IMR-90 (cell line): Measurements from ENCODE around the gene ABCA2. TPM values are rescaled to one million over a fixed set of nuclear protein-coding genes. Genes with fewer than 3 reads are reported as not detected.

Experiments
- ATAC-seq: fragments of 200-7000 bp; cut with Tn5 transposase; 2 replicates; pipeline ENCODE4 v1.9.1; 2020; ENCODE audit warnings: low read depth, mild to moderate bottlenecking, moderate library complexity
- BruUV-seq: library from RNA; stranded (reverse); fragments of 400-500 nt; replicated peaks from 2 replicates; lab custom pipeline; 2021; lab: Mats Ljungman, UMichigan
- CTCF ChIA-PET: fragments of 300-600 bp; formaldehyde crosslinking; extraction: SDS; loops from one replicate; lab custom pipeline; 2021; ENCODE audit warnings: antibody characterized with exemption; lab: Yijun Ruan, JAX
- POLR2A ChIA-PET: fragments of 300-600 bp; sonication (Branson Sonifier 250); formaldehyde crosslinking; loops from one replicate; lab custom pipeline; 2022; ENCODE audit warnings: antibody characterized with exemption; ENCODE audit not compliant: unreplicated experiment; lab: Charles Lee
- DNase-seq: peaks from one replicate; pipeline ENCODE4 v3.0.0; 2013
- H2AFZ ChIP-seq: replicated peaks from 2 replicates; pipeline ENCODE3; 2013; ENCODE audit warnings: low read length, mild to moderate bottlenecking; ENCODE audit not compliant: poor library complexity
- H2AK5ac ChIP-seq: 2 replicates; pipeline ENCODE4 v1.6.1; 2013; ENCODE audit warnings: low read depth, low read length, inconsistent platforms
- H2AK9ac ChIP-seq: replicated peaks from 2 replicates; pipeline ENCODE3; 2013; ENCODE audit warnings: mild to moderate bottlenecking, low read depth, low read length, moderate library complexity; ENCODE audit not compliant: poor library complexity
- H2BK120ac ChIP-seq: 2 replicates; pipeline ENCODE4 v1.6.1; 2013; ENCODE audit warnings: low read depth, low read length, inconsistent platforms
- H2BK15ac ChIP-seq: 3 replicates; pipeline ENCODE4 v1.6.1; 2013; ENCODE audit warnings: low read depth, low read length, inconsistent platforms
- H2BK20ac ChIP-seq: 2 replicates; pipeline ENCODE4 v1.6.1; 2013; ENCODE audit warnings: low read depth, mild to moderate bottlenecking, inconsistent platforms, low read length, moderate library complexity
- H2BK5ac ChIP-seq: 2 replicates; pipeline ENCODE4 v1.6.1; 2013; ENCODE audit warnings: mild to moderate bottlenecking, low read depth, low read length, inconsistent platforms; ENCODE audit not compliant: poor library complexity, severe bottlenecking
- H3K14ac ChIP-seq: replicated peaks from 2 replicates; pipeline ENCODE4 v1.6.1; 2013; ENCODE audit warnings: low read depth, low read length, inconsistent platforms
- H3K18ac ChIP-seq: 2 replicates; pipeline ENCODE4 v1.6.1; 2013; ENCODE audit warnings: low read depth, low read length, control low read depth
- H3K23ac ChIP-seq: 2 replicates; pipeline ENCODE4 v1.6.1; 2013; ENCODE audit warnings: low read depth, low read length, inconsistent platforms
- H3K27ac ChIP-seq: 2 replicates; pipeline ENCODE4 v1.5.1; 2013; ENCODE audit warnings: mild to moderate bottlenecking, control low read depth, low read length; ENCODE audit not compliant: insufficient read depth
- H3K27me3 ChIP-seq: 2 replicates; pipeline ENCODE4 v1.6.1; 2013; ENCODE audit warnings: low read length; ENCODE audit not compliant: control insufficient read depth, insufficient read depth
- H3K36me3 ChIP-seq: 2 replicates; pipeline ENCODE4 v1.6.1; 2013; ENCODE audit warnings: low read length, mixed read lengths; ENCODE audit not compliant: control insufficient read depth, insufficient read depth
- H3K4ac ChIP-seq: 2 replicates; pipeline ENCODE4 v1.6.1; 2013; ENCODE audit warnings: low read depth, low read length, inconsistent platforms
- H3K4me1 ChIP-seq: 2 replicates; pipeline ENCODE4 v1.6.1; 2013; ENCODE audit warnings: low read length, mixed read lengths; ENCODE audit not compliant: control insufficient read depth, insufficient read depth
- H3K4me2 ChIP-seq: 2 replicates; pipeline ENCODE4 v1.6.1; 2013; ENCODE audit warnings: low read depth, mild to moderate bottlenecking, control low read depth, low read length, moderate library complexity
- H3K4me3 ChIP-seq: 2 replicates; pipeline ENCODE4 v1.5.1; 2013; ENCODE audit warnings: low read depth, mild to moderate bottlenecking, control low read depth, low read length, moderate library complexity; ENCODE audit not compliant: insufficient read depth
- H3K56ac ChIP-seq: 2 replicates; pipeline ENCODE4 v1.6.1; 2013; ENCODE audit warnings: low read length, inconsistent platforms; ENCODE audit not compliant: insufficient read depth; ENCODE audit errors: extremely low read depth
- H3K79me1 ChIP-seq, 2 experiments: 2 replicates each; pipeline ENCODE4 v1.6.1; 2013; ENCODE audit warnings: low read length in 2 of 2, inconsistent platforms in 1 of 2, low read depth in 1 of 2
- H3K9ac ChIP-seq: 2 replicates; pipeline ENCODE4 v1.6.1; 2013; ENCODE audit warnings: low read depth, low read length, control low read depth
- H3K9me1 ChIP-seq: 2 replicates; pipeline ENCODE4 v1.6.1; 2013; ENCODE audit warnings: low read length, inconsistent platforms; ENCODE audit not compliant: insufficient read depth
- H3K9me3 ChIP-seq: 2 replicates; pipeline ENCODE4 v1.6.1; 2013; ENCODE audit warnings: low read length; ENCODE audit not compliant: control insufficient read depth, insufficient read depth
- H4K20me1 ChIP-seq: 2 replicates; pipeline ENCODE4 v1.6.1; 2013; ENCODE audit warnings: low read length, inconsistent platforms; ENCODE audit not compliant: insufficient read depth
- H4K5ac ChIP-seq: 2 replicates; pipeline ENCODE4 v1.6.1; 2013; ENCODE audit warnings: mild to moderate bottlenecking, low read depth, low read length, control low read depth
- H4K8ac ChIP-seq, 2 experiments: 2 replicates each; pipeline ENCODE4 v1.6.1; 2013; ENCODE audit warnings: low read depth in 2 of 2, low read length in 2 of 2, control low read depth in 1 of 2, inconsistent platforms in 1 of 2
- H4K91ac ChIP-seq: 2 replicates; pipeline ENCODE4 v1.6.1; 2013; ENCODE audit warnings: low read depth, low read length, inconsistent platforms; ENCODE audit not compliant: insufficient read depth
- BHLHE40 ChIP-seq: fragments of 150-350 bp; IDR thresholded peaks from 2 replicates; pipeline ENCODE4 v1.6.1; 2016; ENCODE audit warnings: mild to moderate bottlenecking, low read depth, low read length
- CEBPB ChIP-seq: IDR thresholded peaks from 2 replicates; pipeline ENCODE4 v1.6.1; 2012; ENCODE audit warnings: low read depth, low read length, improper control_type of control experiment
- CHD1 ChIP-seq: IDR thresholded peaks from 2 replicates; pipeline ENCODE4 v1.6.1; 2012; ENCODE audit warnings: low read depth, low read length, improper control_type of control experiment
- CTCF ChIP-seq: conservative IDR thresholded peaks from 2 replicates; pipeline ENCODE4 v1.5.1; 2012; ENCODE audit warnings: mild to moderate bottlenecking, low read depth, low read length, improper control_type of control experiment
- FOS ChIP-seq: fragments of 150-350 bp; IDR thresholded peaks from 2 replicates; pipeline ENCODE4 v1.6.1; 2016; ENCODE audit warnings: low read depth, low read length
- MAFK ChIP-seq: IDR thresholded peaks from 2 replicates; pipeline ENCODE4 v1.6.1; 2012; ENCODE audit warnings: low read depth, low read length, improper control_type of control experiment
- MAZ ChIP-seq: IDR thresholded peaks from 2 replicates; pipeline ENCODE4 v1.6.1; 2012; ENCODE audit warnings: low read depth, mild to moderate bottlenecking, low read length, improper control_type of control experiment, moderate library complexity, borderline replicate concordance
- MXI1 ChIP-seq: IDR thresholded peaks from 2 replicates; pipeline ENCODE4 v1.6.1; 2012; ENCODE audit warnings: low read depth, mild to moderate bottlenecking, low read length, moderate library complexity, borderline replicate concordance
- NFE2L2 ChIP-seq: fragments of 150-350 bp; IDR thresholded peaks from 2 replicates; pipeline ENCODE4 v1.6.1; 2016; ENCODE audit warnings: low read depth, mild to moderate bottlenecking, low read length
- POLR2A ChIP-seq: IDR thresholded peaks from 2 replicates; pipeline ENCODE4 v1.6.1; 2012; ENCODE audit warnings: mild to moderate bottlenecking, low read depth, low read length
- RAD21 ChIP-seq: IDR thresholded peaks from 2 replicates; pipeline ENCODE4 v1.6.1; 2012; ENCODE audit warnings: low read length, improper control_type of control experiment
- RCOR1 ChIP-seq: IDR thresholded peaks from 2 replicates; pipeline ENCODE4 v1.6.1; 2012; ENCODE audit warnings: mild to moderate bottlenecking, low read length, improper control_type of control experiment; ENCODE audit not compliant: insufficient replicate concordance
- RFX5 ChIP-seq: IDR thresholded peaks from 2 replicates; pipeline ENCODE4 v1.8.0; 2012; ENCODE audit warnings: low read depth, mild to moderate bottlenecking, low read length, moderate library complexity
- SMC3 ChIP-seq: fragments of 150-350 bp; IDR thresholded peaks from 2 replicates; pipeline ENCODE4 v1.6.1; 2016; ENCODE audit warnings: low read depth, mild to moderate bottlenecking, antibody characterized with exemption, low read length, moderate library complexity
- WGBS, 2 experiments: methylation state at CpG; one replicate each; pipeline versions ENCODE4 v1.1.5 to v1.1.7; 2013; ENCODE audit warnings: missing lambda C conversion rate in 2 of 2; ENCODE audit not compliant: insufficient read length in 1 of 2; ENCODE audit errors: extremely low coverage in 2 of 2; 5-methylcytosine and 5-hydroxymethylcytosine counted together
- dilution Hi-C: fragments of 300-500 bp; cut with HindIII; formaldehyde crosslinking; loops from one replicate; pipeline ENCODE4 v1.14.3; 2018; ENCODE audit warnings: low sequenced_read_pairs; ENCODE audit not compliant: unreplicated experiment
- in situ Hi-C: fragments of 300-500 bp; cut with MboI; formaldehyde crosslinking; loops from 3 replicates; pipeline ENCODE4 v1.14.3; 2019; ENCODE audit warnings: low sequenced_read_pairs, inconsistent platforms, mixed read lengths
- intact Hi-C: fragments of 100-400 bp; cut with micrococcal nuclease; formaldehyde crosslinking; loops from 2 replicates; pipeline ENCODE4 v1.10.0; 2022
- polyA plus RNA-seq, 3 experiments: library from polyadenylated mRNA; depleted of rRNA; stranded (reverse); fragments of >200 nt; gene quantifications; 2 replicates each; pipeline ENCODE4 v1.2.3, GENCODE V29; 2012; ENCODE audit warnings: low replicate concordance in 1 of 3
- total RNA-seq: library from RNA; depleted of rRNA; stranded (reverse); fragments of >200 nt; gene quantifications from 2 replicates; pipeline ENCODE4 v1.2.3, GENCODE V29; 2012
- TF ChIP-seq, protein P1 (sequence below): fragments of 150-350 bp; IDR thresholded peaks from 2 replicates; pipeline ENCODE4 v1.6.1; 2016; ENCODE audit warnings: low read depth, mild to moderate bottlenecking, low read length, moderate library complexity, borderline replicate concordance

ABCA2 gene
- total and polyA plus RNA-seq, 2 of the 4 experiments (the other 2 are of a cell fraction) = 3.8 to 46.0 TPM

DNA sequence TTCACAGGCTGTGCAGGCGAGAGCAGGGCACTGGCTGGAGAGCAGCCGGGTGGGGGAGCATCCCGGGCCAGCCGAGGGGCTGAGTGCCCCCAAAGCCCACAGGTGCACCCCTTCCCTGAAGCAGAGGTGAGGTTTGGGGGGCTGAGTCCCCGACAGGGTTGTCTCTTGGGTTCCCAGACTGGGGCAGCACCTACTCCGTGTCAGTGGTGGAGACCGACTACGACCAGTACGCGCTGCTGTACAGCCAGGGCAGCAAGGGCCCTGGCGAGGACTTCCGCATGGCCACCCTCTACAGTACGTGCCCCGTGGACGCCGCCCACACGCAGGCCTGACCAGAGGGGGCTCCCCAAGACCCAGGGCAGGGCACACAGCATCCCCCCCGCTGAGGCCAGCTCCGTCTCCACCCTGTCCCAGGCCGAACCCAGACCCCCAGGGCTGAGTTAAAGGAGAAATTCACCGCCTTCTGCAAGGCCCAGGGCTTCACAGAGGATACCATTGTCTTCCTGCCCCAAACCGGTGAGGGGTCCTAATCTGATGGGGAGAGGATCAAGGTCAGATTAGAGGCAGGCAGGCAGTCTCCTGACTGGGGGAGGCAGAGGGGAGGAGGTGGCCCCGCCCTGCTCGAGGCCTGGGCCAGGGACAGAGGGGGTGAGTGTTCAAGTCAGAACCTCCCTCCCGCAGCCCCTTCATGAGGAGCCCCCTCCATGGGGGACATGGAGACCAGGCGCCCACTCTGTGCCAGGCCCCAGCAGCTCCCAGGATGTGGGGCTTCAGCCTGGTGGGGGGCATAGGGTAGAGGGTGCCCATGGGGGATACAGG, 48.1 kb downstream of the ABCA2 start:
- Histone ChIP-seq H3K9me3 (no peaks in the 10 kb centered on the region), H2AK5ac (no peak overlapping the region), H3K27ac (no peak overlapping the region), H3K18ac (no peak overlapping the region), H2BK5ac (no peak overlapping the region), H3K79me1 (no peaks in the 10 kb centered on the region), H2BK15ac (no peak overlapping the region), H3K56ac (no peak overlapping the region), H3K4ac (no peak overlapping the region), H2BK20ac (no peak overlapping the region), H3K9me1 (no peaks in the 10 kb centered on the region), H2AFZ (no peak overlapping the region), H3K27me3 (peaks cover 26% of the 10 kb centered on the region), H4K5ac (no peak overlapping the region), H2BK120ac (no peak overlapping the region), H3K4me3 (no peak overlapping the region), H3K36me3 (no peaks in the 10 kb centered on the region), H3K4me2 (no peak overlapping the region), H3K9ac (no peak overlapping the region), H3K14ac (no peak overlapping the region), H3K23ac (no peak overlapping the region), H4K91ac (no peak overlapping the region), H4K8ac (no peak overlapping the region), H4K20me1 (no peaks in the 10 kb centered on the region), H2AK9ac (no peak overlapping the region), H3K4me1 (peaks cover 7% of the 10 kb centered on the region; the same call in 1 of the 2 replicates)
- ChIA-PET POLR2A (no interaction called here), CTCF (no interaction called here)
- dilution Hi-C loops (no loop called here), intact Hi-C loops (no loop called here), in situ Hi-C loops (no loop called here)
- no TSS peak for BruUV-seq
- no peak for DNase-seq
- ATAC-seq = no peak
- WGBS, 2 experiments = 82% methylated on average over 3 of the region's 26 CpGs; no CpG with 5 or more reads in 1 of the 2 experiments
- TF ChIP-seq CEBPB (no peak), POLR2A (no peak), RFX5 (no peak), CHD1 (no peak), CTCF (no peak), FOS (no peak), SMC3 (no peak), RAD21 (no peak), MAFK (no peak), MXI1 (no peak), NFE2L2 (no peak), RCOR1 (no peak), BHLHE40 (no peak), MAZ (no peak)
- TF ChIP-seq, protein P1, sequence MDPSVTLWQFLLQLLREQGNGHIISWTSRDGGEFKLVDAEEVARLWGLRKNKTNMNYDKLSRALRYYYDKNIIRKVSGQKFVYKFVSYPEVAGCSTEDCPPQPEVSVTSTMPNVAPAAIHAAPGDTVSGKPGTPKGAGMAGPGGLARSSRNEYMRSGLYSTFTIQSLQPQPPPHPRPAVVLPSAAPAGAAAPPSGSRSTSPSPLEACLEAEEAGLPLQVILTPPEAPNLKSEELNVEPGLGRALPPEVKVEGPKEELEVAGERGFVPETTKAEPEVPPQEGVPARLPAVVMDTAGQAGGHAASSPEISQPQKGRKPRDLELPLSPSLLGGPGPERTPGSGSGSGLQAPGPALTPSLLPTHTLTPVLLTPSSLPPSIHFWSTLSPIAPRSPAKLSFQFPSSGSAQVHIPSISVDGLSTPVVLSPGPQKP = no peak
